Adrenal gland (tissue), 12 donors: ENCODE data around the gene ARHGAP33. TPM values are rescaled to one million over a fixed set of nuclear protein-coding genes. Genes with fewer than 3 reads are reported as not detected.

Experiments used
- DNase-seq, 7 donors: peaks; one replicate each; pipeline ENCODE4 v3.0.0-alpha.2; 2019 to 2020
- H3K27ac ChIP-seq, 5 donors: fragments of 200-600 bp; sonication (generic) in 4 of 5; 1 replicate in 3 of 5; 2 replicates in 2 of 5; pipeline versions ENCODE4 v1.5.1 to v1.8.0; 2016 to 2020; ENCODE audit warnings: mild to moderate bottlenecking in 1 of 5
- H3K27me3 ChIP-seq: fragments of 200-600 bp; 2 replicates; pipeline ENCODE4 v1.8.0; 2021
- H3K36me3 ChIP-seq, 2 donors: fragments of 200-600 bp; replicated peaks in 1 of 2; 1 replicate in 1 of 2; 2 replicates in 1 of 2; pipeline versions ENCODE4 v1.5.1 to v1.8.0; 2018 to 2022
- H3K4me1 ChIP-seq, 2 donors: fragments of 200-600 bp; replicated peaks in 1 of 2; 1 replicate in 1 of 2; 2 replicates in 1 of 2; pipeline versions ENCODE4 v1.5.1 to v1.8.0; 2018 to 2021
- H3K4me3 ChIP-seq, 4 donors: fragments of 200-600 bp; sonication (generic) in 3 of 4; one replicate each; pipeline ENCODE4 v1.5.1; 2016 to 2018
- H3K9me3 ChIP-seq, 3 donors: fragments of 200-600 bp; sonication (generic) in 1 of 3; replicated peaks in 1 of 3; 1 replicate in 2 of 3; 2 replicates in 1 of 3; pipeline versions ENCODE4 v1.5.1 to v1.8.0; 2016 to 2021
- POLR2A ChIP-seq, 2 donors: fragments of 450-650 bp; IDR thresholded peaks; one replicate each; pipeline ENCODE4 v1.6.1; 2017; ENCODE audit warnings: antibody characterized with exemption in 2 of 2, mild to moderate bottlenecking in 2 of 2, moderate library complexity in 1 of 2
- WGBS, 4 donors: extraction: QIAGEN DNeasy Blood & Tissue Kit in 2 of 4; methylation state at CpG; one replicate each; pipeline versions ENCODE4 v1.1.5 to v1.1.7; 2013 to 2017; 5-methylcytosine and 5-hydroxymethylcytosine counted together
- intact Hi-C, 2 donors: fragments of 100-400 bp; cut with DNase I; formaldehyde crosslinking; loops; one replicate each; pipeline versions ENCODE4 v1.14.1 to v1.15.0; 2022 to 2023
- polyA plus RNA-seq, 3 donors: library from polyadenylated mRNA; stranded (reverse); fragments of 200-250 nt in 2 of 3; fragments of 350-450 nt in 1 of 3; fragmentation: Illumina TruSeq in 1 of 3; extraction: RNeasy Lipid Tissue Mini Kit (QIAGEN cat#74804) in 1 of 3; gene quantifications; one replicate each; pipeline ENCODE4 v1.2.3, GENCODE V29; 2013 to 2014
- total RNA-seq, 9 donors: library from RNA; depleted of rRNA in 4 of 9; stranded (reverse); fragments of >200 nt in 4 of 9; fragments of 120-200 nt in 1 of 9; fragmentation: NEBNext Ultra II Directional in 1 of 9; extraction: Animal tissue kit (Norgen Biotek cat#: 25700) in 1 of 9; gene quantifications; one replicate each; pipeline versions ENCODE4 v1.1.0 to v1.2.4, GENCODE V29; 2013 to 2023
- TF ChIP-seq, protein P1 (sequence below), 6 experiments: fragments of 450-650 bp in 4 of 6; fragments of 200-600 bp in 2 of 6; sonication (generic) in 1 of 6; IDR thresholded peaks; 1 replicate in 5 of 6; 2 replicates in 1 of 6; pipeline versions ENCODE4 v1.5.1 to v1.8.0; 2016 to 2021; ENCODE audit warnings: antibody characterized with exemption in 6 of 6, mild to moderate bottlenecking in 2 of 6, moderate library complexity in 1 of 6
- donor health status: healthy with polysubstance abuse.
- donor health status: Bipolar disorder and iron deficiency.
- donor health status: DM: yes; HTN: yes; CAD: no.
- donor health status: DM: no; HTN: no; CAD: no.
- donor health status: DM: no; HTN: no; CAD: no.
- donor health status: DM: yes; HTN: yes; CAD: no.

Gene ARHGAP33
- total and polyA plus RNA-seq, 12 donors, result 0.54 to 90.3 (median 5.5) TPM

GRCh38 chr19:35746531-35746930 is 28.8 kb upstream of the ARHGAP33 start:
- H3K27ac ChIP-seq, result no peak overlapping the region
- H3K36me3 ChIP-seq, result no peaks in the 10 kb centered on the region
- no peaks in the 10 kb centered on the region for H3K27me3 ChIP-seq
- TF ChIP-seq, protein P1, sequence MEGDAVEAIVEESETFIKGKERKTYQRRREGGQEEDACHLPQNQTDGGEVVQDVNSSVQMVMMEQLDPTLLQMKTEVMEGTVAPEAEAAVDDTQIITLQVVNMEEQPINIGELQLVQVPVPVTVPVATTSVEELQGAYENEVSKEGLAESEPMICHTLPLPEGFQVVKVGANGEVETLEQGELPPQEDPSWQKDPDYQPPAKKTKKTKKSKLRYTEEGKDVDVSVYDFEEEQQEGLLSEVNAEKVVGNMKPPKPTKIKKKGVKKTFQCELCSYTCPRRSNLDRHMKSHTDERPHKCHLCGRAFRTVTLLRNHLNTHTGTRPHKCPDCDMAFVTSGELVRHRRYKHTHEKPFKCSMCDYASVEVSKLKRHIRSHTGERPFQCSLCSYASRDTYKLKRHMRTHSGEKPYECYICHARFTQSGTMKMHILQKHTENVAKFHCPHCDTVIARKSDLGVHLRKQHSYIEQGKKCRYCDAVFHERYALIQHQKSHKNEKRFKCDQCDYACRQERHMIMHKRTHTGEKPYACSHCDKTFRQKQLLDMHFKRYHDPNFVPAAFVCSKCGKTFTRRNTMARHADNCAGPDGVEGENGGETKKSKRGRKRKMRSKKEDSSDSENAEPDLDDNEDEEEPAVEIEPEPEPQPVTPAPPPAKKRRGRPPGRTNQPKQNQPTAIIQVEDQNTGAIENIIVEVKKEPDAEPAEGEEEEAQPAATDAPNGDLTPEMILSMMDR (IDR thresholded peaks at IDR 0.05), result no peak
- no peak for TF ChIP-seq POLR2A (IDR thresholded peaks at IDR 0.05)
- H3K9me3 ChIP-seq, result no peaks in the 10 kb centered on the region
- peaks cover 21 to 47% of the 10 kb centered on the region in 2 donors for H3K4me1 ChIP-seq
- DNase-seq, result no peak
- no peak overlapping the region for H3K4me3 ChIP-seq
- intact Hi-C loops, result no loop called here
- 64 to 82% (median 79%) methylated on average over 5 of the region's 5 CpGs for WGBS, 4 donors

DNA sequence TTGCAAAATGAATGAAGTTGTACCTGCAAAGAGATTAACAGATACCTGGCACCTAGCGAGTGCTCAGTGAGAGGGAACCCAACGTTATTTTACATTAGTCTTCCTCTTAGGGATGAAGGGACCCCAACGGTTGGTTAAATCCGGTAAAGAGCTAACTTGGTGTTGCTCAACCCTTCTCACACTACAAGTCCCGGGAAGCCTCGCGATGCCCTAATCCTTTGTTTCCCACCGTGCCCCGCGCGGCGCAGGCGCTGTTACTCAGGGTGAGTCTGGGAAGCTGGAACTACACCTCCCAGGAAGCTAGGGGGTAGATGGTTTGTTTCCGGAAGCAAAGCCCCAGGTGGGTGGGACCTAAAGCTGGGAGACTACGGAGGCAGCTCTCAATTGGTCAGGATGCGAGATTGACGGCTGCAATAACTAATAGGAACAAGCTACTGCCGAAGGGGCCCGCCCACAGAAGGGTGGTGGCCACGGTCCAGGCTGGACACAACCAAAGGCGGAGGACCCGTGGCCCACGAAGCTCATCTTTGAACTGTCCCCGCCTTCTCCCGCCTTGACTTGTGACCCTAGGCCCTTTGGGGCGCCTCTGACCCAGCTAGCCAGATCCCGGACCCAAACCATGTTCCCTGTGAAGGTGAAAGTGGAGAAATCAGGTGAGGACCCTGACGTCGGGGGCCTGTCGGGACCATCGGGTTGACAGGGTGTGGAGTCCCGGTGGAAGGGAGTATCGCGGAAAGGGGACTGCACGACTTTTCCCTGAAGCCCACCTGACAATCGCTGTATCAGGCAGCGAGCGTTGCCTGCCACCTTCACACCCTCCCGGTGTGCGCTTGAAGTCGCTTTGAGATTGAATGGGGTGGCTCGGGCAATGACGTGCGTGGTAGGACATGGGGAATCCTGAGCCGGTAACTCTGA is 27.0 kb upstream of the ARHGAP33 start, which contains the start of gene LIN37:
Gene LIN37 (plus strand): TSS at position 471 of the 915 bp plus-strand sequence. CDS start 149 bp downstream, at position 620.
- peak within 1 kb of the TSS in 3 of 4 donors; percentile 56 to 87 (median 76) for H3K4me3 ChIP-seq
- H3K27ac ChIP-seq, result peak within 1 kb of the TSS in 4 of 5 donors; percentile 46 to 78 (median 62)
- intact Hi-C loops, result no loop called here
- peaks cover 21 to 40% of the 10 kb centered on the region in 2 donors for H3K4me1 ChIP-seq
- TF ChIP-seq, protein P1 (IDR thresholded peaks at IDR 0.05), result peak in 3 of 6 experiments; percentile 11 to 41 (median 41)
- peak; percentile 91 to 95 for TF ChIP-seq POLR2A (IDR thresholded peaks at IDR 0.05)
- 1% methylated on average over 42 to 45 of the region's 45 CpGs for WGBS, 4 donors
- peak; percentile 99 to 100 (median 99) for DNase-seq
- H3K36me3 ChIP-seq, result peaks cover 0 to 14% of the 10 kb centered on the region in 2 donors
- H3K27me3 ChIP-seq, result no peaks in the 10 kb centered on the region
- H3K9me3 ChIP-seq, result no peaks in the 10 kb centered on the region

DNA sequence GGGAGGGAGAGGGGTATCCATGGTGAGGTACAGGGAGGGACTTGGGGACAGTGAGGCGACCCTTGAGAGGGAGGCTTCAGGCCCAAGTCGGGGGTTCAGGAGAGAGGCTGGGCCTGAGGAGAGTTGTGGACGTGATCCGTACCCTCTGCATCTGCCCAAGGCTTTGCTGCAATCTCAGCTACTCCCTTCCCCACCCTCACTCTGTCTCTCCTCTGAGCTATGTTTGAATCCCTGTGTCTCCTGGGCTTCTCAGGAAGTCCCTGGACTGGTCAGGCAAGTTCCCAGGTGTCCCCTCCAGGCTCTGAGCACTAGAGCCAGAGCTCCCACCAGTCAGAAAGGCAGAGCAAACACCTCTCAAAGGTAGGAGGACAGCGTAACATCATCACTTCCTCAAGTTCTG is 25.2 kb upstream of the ARHGAP33 start:
- no peak for TF ChIP-seq POLR2A (IDR thresholded peaks at IDR 0.05)
- TF ChIP-seq, protein P1 (IDR thresholded peaks at IDR 0.05), result no peak
- H3K4me1 ChIP-seq, result peaks cover 21 to 30% of the 10 kb centered on the region in 2 donors
- intact Hi-C loops, result no loop called here

More for the DNA sequence above, 25.2 kb upstream of the ARHGAP33 start:
- Histone ChIP-seq H3K4me3 (no peak overlapping the region), H3K27me3 (no peaks in the 10 kb centered on the region), H3K27ac (peak overlapping the region in 1 of 5 donors; percentile 67), H3K36me3 (peaks cover 0 to 24% of the 10 kb centered on the region in 2 donors), H3K9me3 (no peaks in the 10 kb centered on the region)
- 91 to 96% (median 93%) methylated on average over 3 to 5 of the region's 5 CpGs for WGBS, 4 donors
- DNase-seq, result no peak
